NCI-H226 (cell line): ENCODE data around the gene DAAM1.

ENCODE experiments used
- DNase-seq: peaks from one replicate; pipeline ENCODE4 v3.0.0-alpha.2; 2015

Gene DAAM1

DNA sequence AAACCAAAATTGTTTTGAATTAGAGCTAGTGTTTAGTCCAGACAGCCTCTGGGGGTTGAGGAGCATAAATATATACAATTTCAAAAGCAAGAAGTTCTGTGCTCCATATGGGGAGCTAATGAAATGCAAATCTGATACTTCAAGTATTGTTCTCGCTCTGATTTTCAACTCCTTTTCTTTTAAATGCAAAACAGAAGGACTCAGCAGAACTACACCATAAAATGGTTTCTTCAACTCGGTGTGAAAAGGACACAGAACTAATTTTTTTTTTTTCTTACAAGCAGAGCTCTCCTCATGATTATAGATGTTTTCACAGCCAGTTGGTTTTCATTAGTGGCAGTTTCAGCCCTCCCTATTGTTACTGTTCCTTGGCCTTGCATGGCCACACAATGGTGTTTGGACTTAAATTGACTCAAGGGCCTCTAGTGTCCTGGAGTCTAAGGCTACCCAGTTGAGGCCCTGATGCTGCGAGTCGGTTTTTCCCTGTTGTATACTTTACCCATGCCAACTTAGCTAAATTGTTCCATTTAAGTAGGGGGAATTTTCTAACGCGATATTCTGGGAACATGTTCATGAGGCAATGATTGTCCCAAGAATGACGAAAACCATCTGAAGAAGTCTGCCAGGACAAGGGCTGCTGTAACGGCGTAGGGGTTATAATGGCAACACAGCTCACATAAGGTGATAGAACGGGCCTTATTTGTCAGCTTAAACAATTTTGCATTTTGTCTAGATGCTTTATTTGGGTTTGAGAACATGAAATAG is 156.4 kb downstream of the DAAM1 start:
- no peak for DNase-seq

DNA sequence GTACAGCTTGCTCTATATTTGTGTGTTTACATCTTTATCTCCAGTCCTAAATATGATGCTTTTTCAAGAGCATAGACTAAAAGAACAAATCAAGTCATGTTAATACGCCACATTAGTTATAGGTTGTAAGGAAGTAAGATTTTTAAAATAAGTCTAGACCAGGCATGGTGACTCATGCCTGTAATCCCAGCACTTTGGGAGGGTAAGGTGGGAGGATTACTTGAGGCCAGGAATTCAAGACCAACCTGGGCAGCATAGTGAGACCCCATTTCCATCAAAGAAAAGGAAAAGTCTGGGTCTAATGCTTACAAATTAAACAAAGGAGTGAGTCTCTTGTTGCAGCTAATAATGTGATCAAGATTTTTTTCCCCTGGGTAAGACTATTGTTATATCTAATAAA is 157.9 kb downstream of the DAAM1 start:
- DNase-seq = no peak

DNA sequence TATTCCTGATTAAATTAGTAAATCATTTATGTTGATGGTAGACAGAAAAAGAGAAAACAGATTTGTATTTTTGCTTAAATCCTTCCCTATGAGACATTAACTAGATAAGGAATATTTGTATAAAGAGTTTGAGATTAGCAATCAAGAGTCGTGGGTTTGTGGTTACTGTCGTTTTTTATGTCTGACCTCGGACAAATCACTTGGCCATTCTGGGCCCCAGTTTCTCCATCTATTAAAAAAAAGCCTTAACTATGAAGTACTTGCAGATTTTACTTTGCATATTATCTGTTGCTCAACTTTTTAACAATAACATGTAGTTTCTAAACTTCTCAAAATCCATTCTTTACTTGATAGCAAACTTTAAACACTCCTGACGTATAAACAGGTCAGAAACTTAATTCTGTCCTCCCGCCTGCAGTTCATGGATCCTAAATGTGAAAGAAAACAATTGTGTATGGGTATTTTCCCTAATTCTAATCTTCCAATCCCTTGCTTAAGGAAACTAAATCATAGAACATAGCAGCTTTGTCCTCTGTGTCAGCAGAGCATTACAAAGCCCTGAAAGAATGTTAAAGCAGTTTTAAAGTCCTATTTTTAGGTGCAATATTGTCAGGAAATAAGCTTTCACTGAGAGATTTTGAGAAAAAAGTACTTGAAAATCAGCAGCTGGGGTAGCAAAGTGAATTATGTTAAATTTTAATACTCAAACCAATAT is 158.5 kb downstream of the DAAM1 start:
- no peak for DNase-seq

DNA sequence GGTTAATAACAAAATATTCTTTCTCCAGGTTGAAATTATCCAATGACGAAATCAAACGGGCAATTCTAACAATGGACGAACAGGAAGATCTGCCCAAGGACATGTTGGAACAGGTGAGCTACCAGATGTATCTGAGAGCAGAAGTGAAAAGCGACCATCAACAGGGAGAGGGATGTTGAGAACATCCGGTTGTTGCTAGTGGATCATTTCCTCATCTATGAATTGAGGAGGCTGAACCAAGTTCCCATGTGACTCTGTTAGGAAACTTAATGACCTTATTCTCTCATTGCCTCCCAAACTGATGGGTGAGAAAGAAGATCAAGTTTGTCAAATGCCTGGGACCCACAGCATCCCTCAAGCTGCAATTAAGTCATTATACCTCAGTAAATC is 159.0 kb downstream of the DAAM1 start:
- no peak for DNase-seq

DNA sequence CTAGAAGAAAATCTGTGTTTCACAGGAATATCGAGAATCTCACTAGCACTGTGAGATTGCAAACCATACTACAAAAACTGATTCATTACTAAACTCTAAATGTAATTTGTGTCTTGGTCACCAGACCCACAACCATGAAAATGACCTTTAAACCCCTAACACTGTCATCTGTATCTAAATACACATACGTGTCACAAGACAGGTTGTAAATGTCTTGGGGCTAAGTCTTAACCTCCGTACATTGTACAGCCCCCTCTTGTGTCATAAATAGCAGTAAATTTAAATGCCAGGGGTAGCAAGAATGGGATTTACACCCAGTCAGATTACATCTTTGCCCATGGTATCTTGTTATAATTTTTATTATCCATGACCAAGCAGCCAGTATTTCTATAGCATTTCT is 159.4 kb downstream of the DAAM1 start:
- no peak for DNase-seq

DNA sequence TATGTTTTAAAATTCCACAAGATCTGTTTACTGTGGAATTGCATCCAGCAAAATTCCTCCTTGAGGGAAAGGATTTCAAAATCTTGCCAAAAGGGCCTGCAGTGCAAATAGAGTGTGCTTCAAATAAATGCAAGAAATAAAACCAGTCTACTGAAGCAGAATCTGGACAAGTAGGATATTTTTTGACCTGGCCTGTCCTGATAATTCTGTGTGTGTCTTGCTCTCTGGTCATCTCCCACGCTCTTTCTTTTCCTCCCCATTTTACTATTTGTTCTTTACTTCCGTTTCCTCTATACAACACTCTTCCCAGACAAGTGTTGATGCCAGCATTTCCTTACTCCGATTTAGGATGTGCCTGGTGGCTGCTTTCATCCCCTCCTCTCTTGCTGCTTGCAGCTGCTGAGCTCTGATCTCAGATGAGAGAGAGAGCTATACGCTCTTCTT is 160.8 kb downstream of the DAAM1 start:
- no peak for DNase-seq

DNA sequence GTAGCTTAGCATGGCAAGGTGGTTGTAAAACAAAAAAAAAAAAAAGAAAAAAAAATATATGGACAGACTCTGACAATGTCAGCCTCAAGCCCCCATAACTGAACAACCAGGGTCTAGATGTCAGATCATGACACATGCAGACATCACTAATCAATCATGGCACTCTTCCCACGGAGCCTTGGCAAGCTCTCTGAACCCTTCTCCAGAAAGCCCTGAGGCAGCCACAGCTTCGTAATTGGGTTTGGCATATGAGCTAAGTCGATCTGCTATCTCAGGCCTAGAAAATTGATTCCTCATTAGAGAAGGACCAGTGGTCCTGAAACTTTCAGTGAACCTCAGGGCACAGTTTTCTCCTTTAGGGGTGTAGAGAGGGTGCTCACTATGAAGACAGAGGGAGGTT is 164.5 kb downstream of the DAAM1 start:
- no peak for DNase-seq

DNA sequence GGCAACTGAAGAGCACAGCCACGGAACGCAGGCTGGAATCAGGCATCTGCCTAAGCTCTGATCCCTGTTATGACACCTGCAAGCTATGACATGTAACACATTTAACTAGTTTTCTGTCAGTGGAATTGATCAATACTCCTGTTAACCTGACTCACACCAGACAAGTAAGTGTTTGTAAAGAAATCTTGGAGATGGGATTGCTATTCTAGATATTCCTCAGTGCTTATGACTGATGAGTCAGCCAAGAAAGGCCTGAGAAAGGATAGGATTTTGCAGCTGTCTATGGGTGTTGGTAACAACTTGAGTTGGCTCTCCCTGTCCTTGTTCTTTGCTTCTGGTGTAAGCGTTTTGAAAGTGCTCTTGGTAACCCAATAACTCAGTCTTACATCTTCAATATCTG is 166.2 kb downstream of the DAAM1 start:
- peak; percentile 52 for DNase-seq

DNA sequence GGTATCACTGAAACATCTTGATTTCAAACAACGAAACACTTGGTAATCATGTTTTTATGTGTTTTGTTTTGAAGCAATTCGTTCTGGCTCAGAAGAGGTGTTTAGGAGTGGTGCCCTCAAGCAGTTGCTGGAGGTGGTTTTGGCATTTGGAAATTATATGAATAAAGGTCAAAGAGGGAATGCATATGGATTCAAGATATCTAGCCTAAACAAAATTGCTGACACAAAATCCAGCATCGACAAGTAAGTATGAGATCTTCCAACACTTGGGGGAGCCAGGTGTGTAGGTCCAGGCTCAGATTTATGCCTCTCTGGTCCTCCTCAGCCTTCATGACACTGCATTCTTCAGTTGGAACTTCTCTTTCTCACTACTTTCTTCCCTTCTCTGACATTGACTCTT is 166.6 kb downstream of the DAAM1 start:
- DNase-seq = no peak

DNA sequence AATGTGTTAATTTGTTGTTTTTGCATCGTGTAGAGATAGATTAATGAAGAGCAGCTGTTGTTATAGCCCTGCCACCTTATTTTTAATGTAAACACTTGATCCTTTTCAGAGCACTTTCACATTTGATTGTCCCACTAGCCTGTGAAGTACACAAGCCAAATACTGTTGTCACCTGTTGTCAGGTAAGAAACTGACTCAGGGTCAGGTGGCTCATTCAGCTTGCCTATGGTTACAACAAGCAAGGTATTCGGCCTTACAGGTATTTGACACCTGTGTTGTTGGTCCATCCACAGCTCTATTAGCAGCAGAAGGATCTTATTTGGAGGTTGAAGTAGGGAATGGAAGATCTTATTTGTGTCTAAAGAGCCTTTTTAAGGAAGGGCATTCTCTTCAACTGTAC is 167.8 kb downstream of the DAAM1 start:
- DNase-seq = no peak

DNA sequence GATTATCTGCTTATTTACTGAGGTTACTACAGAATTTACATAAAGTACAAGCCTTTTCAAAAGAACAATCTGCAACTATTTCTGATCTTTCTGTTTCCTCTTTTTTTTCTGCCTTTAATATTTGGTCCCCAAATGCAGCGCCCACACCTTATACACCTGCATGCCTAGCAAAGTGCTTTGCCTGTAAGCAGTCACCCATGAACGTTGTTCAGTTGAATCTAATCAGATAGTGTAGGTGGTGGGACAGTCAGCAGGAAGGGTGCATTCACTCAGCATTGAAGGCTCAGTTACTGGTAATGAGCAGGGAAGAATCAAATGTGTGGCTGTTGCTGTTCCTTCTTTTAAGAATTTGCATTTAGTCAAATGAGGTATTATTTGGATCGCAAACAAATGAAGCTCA is 168.3 kb downstream of the DAAM1 start:
- DNase-seq = no peak

DNA sequence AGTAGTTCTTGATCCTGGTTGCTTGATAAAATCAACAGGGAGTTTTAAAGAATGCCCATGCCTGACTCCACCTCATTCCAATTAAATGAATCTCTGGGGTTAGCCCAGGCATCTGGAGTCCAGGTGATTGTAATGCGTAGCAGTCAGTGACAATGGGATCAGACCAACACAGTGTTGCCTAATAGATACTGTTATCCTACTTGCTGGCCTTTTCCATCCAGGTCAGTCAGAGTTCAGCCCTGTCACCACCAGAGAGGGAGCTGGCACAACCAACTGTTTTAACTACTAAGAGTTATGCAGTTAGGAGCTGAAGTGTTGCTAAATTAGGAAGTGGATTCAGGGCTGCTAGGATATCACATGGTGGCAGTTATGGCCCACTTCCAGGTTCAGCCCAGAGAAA is 169.6 kb downstream of the DAAM1 start:
- DNase-seq = peak; percentile 93

DNA sequence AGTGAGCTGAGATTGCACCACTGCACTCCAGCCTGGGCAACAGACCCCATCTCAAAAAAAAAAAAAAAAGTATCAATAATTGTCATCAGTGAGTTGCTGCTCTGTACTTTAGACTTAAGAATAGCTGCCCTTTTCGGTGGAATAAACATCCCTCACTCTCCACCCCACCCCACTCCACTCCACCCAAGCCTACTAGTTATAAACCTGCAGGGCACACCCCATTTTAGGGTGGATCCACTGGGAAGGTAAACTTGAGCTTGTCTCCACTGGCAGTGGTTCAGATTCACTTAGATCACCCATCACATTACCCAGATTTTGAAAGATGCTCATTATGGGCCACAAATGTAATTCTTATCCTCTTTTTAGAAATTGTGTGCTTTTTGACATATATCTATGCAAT is 170.3 kb downstream of the DAAM1 start:
- no peak for DNase-seq

DNA sequence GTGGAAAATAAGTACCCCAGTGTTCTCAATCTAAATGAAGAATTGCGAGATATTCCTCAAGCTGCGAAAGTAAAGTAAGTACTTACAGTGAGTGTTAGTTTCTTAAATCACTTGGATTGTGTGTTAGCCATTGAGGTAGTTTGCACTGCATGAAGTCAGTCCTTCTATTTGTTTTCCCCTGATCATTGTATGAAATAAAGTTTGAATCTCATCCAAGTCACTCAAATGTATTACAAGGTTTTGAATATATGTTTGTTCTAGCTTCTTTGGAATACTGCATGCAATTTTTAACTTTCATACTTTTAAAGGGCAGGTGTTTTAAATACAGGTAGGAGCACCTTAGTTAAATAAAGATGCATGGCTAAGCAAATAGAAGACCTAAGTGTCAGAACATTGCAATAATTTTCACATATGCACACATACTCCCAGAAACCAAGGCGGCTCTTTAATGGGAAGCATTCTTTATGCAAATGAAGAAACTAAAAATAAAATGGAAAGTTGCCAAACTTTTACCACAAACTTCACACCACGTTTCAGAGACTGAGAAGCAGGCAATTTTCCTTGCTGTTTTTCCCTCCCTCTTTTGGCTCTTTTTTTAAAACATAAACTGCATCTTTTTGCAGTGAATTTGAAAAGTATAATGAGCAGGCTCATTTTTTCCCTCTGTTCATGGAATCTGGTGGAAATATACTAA is 171.1 kb downstream of the DAAM1 start:
- no peak for DNase-seq

DNA sequence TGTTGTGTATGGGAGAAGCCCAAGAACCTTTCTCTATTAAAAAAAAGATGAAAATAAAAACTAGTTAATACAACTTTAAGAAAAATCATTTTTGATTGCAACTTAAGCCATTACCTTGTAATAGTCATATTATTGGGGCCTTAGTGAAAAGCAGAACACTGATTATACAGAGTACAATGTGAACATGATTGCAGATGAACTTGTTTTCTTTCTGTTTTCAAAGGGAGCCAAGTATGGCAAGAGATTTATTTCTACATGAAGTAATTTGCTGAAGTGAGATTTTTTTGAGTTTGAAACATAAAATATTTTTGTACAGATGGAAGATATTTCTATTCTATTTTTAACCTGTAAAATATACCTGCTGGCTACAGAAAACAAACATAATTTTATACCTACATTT is 171.8 kb downstream of the DAAM1 start:
- no peak for DNase-seq

DNA sequence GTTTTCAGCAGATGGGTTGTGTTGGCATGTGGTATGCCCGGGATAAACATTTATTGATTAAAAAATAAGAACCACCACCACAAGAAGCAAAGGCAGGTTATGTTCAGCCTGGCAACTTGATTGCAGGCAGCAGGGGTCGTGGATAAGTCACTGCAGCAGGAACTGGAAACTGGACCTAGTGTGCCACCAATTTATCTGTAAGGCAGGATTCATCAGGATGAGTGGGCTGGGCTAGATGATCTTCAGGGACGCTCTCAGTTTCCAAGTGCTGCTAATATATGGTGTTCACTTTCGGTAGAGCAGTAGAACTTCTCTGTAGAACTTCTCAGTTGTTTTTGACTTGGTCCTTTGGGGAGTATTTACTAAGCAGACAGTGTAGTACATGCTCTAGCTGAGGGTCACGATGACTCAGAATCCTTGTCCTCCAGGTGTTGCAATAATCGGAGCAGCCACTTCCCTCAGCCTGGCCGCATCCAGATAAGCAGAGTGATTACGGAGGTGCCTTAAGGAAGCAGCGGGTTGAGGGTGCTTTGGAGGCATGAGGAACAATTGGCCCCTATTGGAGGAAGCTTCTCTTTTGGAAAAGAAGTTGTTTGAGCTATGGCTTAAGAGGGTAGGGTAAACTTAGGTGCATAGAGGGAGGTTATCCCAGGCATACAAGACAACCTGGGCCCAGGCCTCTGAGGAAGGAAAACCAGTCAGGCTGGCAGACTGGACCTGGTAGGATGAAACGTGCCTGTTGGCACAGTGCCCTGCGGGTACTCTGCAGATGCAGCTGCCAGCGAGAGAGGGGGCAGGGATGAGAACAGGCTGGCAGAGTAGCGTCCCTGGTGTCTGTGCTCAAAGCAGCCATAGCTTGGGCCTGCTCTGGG is 172.7 kb downstream of the DAAM1 start:
- peak; percentile 96 for DNase-seq

DNA sequence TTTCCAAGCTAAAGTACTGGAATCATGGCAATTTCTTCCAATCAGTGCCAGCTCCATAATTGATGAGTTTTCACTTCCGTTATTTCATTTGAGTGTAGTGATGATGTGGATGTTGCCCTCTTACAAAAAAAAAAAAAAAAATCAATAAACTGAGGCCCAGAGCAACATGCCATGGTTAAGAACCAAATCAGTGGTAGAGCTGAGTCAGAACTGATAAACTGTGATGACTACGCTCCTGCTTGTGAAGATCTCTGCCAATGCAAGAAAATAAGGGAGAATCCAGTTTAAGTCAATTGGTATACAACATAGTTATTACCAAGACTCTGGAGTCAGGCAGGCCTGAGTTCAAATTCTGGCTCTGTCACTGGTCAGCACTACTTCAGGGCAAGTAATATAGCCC is 174.0 kb downstream of the DAAM1 start:
- peak; percentile 74 for DNase-seq

DNA sequence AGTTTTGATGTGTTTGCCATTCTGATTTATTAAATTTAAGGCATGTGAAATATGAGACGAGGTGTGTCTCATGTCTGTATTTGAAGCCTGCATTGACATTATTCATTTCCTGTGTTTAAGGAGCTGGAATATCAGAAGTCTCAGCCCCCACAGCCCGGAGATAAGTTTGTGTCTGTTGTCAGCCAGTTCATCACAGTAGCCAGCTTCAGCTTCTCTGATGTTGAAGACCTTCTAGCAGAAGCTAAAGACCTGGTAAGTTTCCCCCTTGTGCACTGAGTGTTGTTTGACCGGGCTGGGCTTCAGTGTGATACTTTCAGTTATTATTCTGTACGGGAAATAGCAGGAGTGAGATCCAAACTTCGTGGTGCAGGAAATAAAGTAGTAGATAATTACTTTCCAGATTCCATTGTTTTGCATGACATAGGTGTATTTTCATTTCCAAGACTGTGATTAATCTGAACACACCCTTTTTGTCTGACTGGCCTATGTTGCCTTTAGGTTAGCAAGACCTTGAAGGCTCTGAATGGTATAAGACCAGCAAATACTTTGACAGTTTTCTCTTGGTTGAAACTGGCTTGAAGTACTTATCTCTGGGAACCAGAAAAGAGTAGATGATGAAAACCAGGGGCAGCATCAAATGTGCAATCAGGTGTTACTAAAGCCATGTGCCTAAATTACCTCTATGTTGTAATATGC is 175.2 kb downstream of the DAAM1 start:
- peak; percentile 81 for DNase-seq

DNA sequence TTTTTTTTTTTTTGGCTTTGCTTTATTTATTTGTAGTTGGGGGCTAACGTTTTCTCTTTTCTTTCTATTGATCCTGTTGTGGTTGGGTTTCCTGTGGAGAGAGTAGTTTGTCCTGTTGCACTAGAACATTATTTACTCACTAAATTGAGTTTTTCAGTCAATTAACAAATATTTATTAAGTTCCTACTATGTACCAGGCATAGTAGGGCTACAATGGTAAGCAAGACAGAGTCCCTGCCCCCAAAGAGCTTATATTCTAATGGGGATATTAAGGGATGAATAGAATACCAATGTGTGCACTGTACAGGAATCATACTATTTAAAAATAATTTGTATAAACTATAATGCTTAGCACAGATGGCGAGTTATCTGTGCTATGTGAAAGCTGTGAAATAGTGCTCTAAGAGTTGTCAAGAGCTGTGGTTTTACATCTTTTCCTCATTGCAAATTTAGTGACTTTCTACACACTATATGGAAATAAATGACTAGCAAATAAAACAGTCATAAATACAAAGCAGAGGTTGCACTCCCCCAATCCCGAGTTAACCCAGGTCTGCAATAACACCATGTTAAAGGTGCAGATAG is 181.8 kb downstream of the DAAM1 start:
- no peak for DNase-seq

DNA sequence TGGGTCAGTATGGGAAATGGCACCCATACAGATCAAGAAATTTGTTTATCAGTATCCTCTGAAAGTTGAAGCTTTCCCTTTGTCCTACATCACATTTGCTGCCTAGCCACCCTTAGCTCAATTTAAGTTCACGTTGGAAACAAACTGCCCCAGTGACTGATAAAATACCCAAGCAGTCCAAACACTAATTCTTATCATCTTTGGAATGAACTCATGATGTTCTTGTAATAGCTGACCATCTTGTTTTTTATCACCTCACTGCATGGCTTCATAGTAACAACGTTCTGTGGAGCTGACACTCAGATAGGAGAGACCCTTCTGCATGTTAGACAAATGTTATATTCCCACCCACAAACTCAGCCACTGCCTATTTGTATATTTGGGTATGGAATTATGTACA is 183.3 kb downstream of the DAAM1 start:
- DNase-seq = no peak

DNA sequence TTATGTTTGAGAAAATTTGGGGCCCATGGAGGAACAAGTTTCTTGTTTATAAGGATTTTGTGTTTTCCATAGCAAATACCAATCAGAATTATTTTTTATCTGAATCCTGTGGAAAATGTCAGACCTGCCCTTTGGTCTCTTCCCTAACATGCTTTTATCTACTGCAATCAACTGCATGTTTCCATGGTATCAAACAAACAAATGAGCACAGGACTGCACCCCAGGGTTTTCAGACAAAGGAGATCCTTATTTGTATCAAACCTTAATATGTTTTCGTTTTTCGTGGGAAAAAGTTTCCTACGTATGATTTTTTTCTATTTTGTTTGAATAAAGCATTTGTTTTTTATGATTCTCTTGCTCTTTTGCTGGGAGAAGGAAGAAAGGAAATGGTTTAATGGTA is 185.6 kb downstream of the DAAM1 start:
- no peak for DNase-seq

DNA sequence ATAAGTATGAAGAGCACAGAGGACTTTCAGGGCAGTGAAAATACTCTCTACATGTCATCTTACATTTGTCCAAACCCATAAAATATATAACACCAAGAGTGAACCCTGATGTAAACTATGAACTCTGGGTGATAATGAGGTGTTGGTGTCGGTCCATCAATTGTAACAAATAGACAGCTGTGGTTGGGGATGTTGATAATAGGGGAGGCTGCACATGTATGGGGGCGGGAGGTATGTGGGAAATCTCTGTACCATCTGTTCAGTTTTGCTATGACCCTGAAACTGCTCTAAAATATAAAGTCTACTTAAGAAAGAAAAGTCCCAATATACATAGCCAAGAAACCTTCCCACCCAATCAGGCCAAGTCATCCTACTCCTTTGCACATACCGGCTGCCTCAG is 188.2 kb downstream of the DAAM1 start:
- no peak for DNase-seq
